HAP-1 (cell line): ENCODE data around the gene RBPJL.

Experiments
- DNase-seq, 2 experiments: peaks; one replicate each; pipeline ENCODE4 v3.0.0-alpha.2; 2016 to 2020; ENCODE audit warnings: low spot score in 2 of 2
- H3K27me3 ChIP-seq: fragments of 250-450 bp; sonication (Bioruptor Pico); 2 replicates; pipeline ENCODE4 v1.5.1; 2020; ENCODE audit warnings: low read depth, mild to moderate bottlenecking, moderate library complexity
- H3K36me3 ChIP-seq: fragments of 250-450 bp; sonication (Bioruptor Pico); replicated peaks from 2 replicates; pipeline ENCODE4 v1.5.1; 2020; ENCODE audit warnings: mild to moderate bottlenecking
- H3K4me1 ChIP-seq: fragments of 250-450 bp; sonication (Bioruptor Pico); 2 replicates; pipeline ENCODE4 v1.5.1; 2020; ENCODE audit warnings: mild to moderate bottlenecking
- H3K4me3 ChIP-seq: fragments of 250-450 bp; sonication (Bioruptor Pico); 2 replicates; pipeline ENCODE4 v1.5.1; 2020; ENCODE audit warnings: mild to moderate bottlenecking, moderate library complexity
- H3K9me3 ChIP-seq: fragments of 250-450 bp; sonication (Bioruptor Pico); 2 replicates; pipeline ENCODE4 v1.5.1; 2020; ENCODE audit warnings: mild to moderate bottlenecking, moderate library complexity
- in situ Hi-C: fragments of 300-500 bp; cut with MboI; formaldehyde crosslinking; loops from 3 replicates; pipeline ENCODE4 v1.14.3; 2020; ENCODE audit warnings: low sequenced_read_pairs, inconsistent platforms, mixed read lengths

Gene RBPJL

DNA sequence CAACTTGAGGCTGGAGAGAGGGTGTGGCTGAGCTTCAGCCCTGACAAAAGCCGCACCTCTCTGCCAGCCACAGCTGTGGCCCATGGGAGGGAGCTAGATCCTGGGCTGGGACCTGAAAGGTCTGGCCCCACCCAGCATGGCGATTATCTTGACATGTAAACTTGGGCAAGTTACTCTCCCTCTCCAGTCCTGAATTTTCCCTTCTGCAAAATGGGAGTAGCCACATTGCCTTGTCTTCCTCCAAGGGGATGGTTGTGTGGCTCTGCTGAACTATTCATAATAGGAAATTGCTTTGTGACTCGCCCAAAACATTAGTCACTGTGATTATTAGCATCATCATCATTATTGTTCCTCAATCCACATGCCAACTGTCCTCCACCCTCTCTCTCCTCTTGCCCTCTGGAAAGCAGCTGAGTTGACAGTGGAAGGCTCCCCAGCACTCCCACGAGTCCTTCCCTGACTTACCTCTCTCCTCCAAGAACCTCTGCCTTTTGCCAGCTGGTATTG lies 23.0 kb upstream of the RBPJL start:
- no peaks in the 10 kb centered on the region; the same call in 1 of the 2 replicates for H3K9me3 ChIP-seq
- H3K4me1 ChIP-seq: no peaks in the 10 kb centered on the region
- DNase-seq: no peak
- no peaks in the 10 kb centered on the region for H3K36me3 ChIP-seq
- in situ Hi-C loops: loop anchor here (25.0 kb wide), 1 partner anchor 246 kb away; no protein-coding TSS in a partner anchor
- no peak overlapping the region for H3K4me3 ChIP-seq
- peaks cover 5% of the 10 kb centered on the region; the same call in 1 of the 2 replicates for H3K27me3 ChIP-seq

DNA sequence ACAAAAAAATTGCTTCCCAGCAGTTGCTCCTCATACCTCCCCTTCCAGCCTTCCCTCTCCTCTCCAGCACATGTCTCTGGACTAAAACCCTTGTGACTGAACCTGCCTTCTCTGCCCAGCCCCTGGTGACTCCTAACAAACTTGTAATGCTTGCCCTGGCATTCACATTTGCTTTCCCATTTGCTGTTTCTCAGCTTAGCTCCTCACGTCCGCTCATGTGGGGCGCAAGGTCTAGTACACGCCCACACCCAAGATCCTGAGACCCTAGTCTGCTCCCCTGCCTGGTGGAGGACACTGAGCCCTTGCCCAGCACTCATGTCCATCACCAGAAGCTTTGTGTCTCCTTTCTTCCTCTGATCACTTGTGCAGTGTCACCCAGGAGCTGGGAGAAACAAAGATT lies 18.3 kb upstream of the RBPJL start:
- no peak overlapping the region for H3K4me3 ChIP-seq
- no peaks in the 10 kb centered on the region; the same call in 1 of the 2 replicates for H3K9me3 ChIP-seq
- H3K4me1 ChIP-seq: no peaks in the 10 kb centered on the region
- no peak for DNase-seq
- 0 out of 2 replicates have a peak, but pooled peaks cover 3% of the 10 kb centered on the region for H3K27me3 ChIP-seq
- in situ Hi-C loops: loop anchor here (25.0 kb wide), 1 partner anchor 251 kb away; no protein-coding TSS in a partner anchor
- H3K36me3 ChIP-seq: no peaks in the 10 kb centered on the region

DNA sequence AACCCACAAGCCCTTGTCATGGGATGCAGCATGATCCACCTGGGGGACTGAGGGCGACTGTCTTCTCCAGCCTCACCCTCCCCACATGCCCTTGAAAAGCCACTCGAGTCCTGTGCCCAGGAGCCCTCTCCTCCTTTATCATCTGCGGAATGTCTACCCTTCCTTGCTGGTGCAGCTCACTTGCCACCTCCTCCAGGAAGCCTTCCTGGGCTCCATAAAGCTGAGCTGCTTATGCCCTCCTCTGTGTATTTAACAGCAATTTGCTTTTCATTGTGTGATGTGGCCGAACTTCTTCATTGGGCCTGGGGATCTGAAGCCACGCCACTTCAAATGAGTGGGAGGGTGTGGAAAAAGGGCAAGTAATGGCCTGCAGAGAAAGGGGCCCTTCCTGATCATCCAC lies 17.8 kb upstream of the RBPJL start:
- no peaks in the 10 kb centered on the region; the same call in 1 of the 2 replicates for H3K9me3 ChIP-seq
- no peaks in the 10 kb centered on the region for H3K27me3 ChIP-seq
- no peak overlapping the region for H3K4me3 ChIP-seq
- H3K4me1 ChIP-seq: no peaks in the 10 kb centered on the region
- in situ Hi-C loops: loop anchor here (25.0 kb wide), 1 partner anchor 252 kb away; no protein-coding TSS in a partner anchor
- H3K36me3 ChIP-seq: no peaks in the 10 kb centered on the region
- DNase-seq: no peak

DNA sequence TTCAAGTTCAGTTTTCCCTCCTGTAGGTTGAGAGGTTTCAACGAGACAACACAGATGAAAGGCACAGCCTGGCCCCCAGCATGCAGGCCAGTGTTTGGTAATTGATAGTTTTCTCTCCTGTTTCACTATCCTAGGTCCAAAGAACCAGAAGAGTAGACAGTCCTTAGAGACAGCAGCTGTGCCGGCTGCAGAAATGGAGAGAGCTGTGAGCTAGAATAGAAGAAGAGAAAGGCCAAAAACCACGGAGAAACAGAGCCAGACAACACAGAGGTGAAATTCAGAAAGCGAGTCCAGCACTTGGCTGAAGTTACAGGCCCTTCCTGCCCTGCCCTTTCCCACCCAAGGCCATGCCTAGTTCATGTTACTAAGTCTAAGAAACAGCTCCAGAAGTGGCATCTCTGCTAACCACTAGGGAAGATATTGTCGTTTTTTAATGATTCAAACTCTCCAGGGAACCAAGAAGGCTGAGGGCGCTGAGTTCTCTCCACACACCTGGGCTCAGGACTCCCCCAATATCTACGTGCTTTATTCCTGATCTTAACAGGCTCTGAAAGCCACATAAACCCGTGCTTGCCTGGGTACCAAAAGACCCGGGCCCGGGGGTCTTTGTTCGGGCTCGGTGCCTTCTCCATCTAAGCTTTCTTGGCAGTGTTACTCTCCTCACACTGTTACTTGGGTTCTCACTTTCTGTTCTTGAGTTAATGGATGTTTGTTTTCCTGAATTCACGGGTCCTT lies 16.5 kb upstream of the RBPJL start:
- H3K36me3 ChIP-seq: no peaks in the 10 kb centered on the region
- DNase-seq: no peak
- in situ Hi-C loops: loop anchor here (25.0 kb wide), 1 partner anchor 253 kb away; no protein-coding TSS in a partner anchor
- H3K27me3 ChIP-seq: no peaks in the 10 kb centered on the region
- H3K4me1 ChIP-seq: no peaks in the 10 kb centered on the region
- H3K4me3 ChIP-seq: no peak overlapping the region
- no peaks in the 10 kb centered on the region for H3K9me3 ChIP-seq

DNA sequence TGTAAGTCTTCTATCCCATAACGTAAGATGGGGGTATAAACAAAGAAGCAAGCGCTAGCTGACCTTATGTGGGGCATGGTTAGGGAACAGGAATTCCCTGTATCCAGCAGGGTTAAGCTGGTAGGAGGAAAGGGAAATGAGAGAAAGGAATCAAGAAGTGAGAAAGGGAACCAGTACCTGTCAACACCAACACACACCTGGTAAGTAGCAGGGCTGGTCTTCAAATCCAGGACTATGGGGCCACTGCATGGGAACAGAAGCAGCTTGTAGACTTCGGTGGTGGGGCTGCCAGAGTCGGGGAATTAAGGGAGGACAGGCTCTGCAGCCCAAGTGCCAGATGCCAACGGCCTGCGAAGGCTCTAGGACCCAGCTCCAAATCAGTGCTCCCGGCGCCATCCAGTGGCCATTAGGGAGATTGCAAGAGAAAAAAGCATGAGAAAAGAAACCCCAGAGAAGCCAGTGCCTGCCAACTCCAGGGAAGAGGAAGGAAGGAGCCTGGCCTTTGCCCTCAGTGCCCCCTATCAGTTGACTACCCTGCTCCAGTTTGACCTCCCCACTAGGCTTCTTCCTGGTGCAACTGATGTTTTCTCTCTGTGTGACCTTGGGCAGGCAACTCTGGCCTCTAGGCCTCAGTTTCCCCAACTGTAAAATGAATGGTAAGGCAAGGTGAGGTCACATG lies 15.8 kb upstream of the RBPJL start:
- no peaks in the 10 kb centered on the region for H3K4me1 ChIP-seq
- in situ Hi-C loops: loop anchor here (25.0 kb wide), 1 partner anchor 254 kb away; no protein-coding TSS in a partner anchor
- no peak overlapping the region for H3K4me3 ChIP-seq
- H3K36me3 ChIP-seq: no peaks in the 10 kb centered on the region
- DNase-seq: peak; percentile 72 to 85
- no peaks in the 10 kb centered on the region for H3K27me3 ChIP-seq
- H3K9me3 ChIP-seq: no peaks in the 10 kb centered on the region

DNA sequence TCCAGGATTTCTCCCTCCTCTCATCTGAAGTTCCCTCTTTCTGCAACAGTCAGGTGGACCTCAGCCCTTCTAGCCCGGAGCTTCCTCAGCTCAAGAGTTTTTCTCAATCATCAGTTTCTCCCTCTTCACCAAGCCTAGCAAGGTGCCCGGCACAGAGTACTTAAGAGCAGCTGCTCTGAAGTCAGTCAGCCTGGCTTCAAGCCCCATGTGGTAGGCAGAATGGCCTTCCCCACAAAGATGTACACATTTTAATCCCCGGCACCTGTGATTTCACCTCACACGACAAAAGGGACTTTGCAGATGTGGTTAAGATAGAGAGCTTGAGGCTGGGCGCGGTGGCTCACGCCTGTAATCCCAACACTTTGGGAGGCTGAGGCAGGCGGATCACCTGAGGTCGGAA lies 15.1 kb upstream of the RBPJL start:
- no peak overlapping the region for H3K4me3 ChIP-seq
- in situ Hi-C loops: loop anchor here (25.0 kb wide), 1 partner anchor 254 kb away; no protein-coding TSS in a partner anchor
- H3K27me3 ChIP-seq: no peaks in the 10 kb centered on the region
- no peaks in the 10 kb centered on the region for H3K36me3 ChIP-seq
- DNase-seq: no peak
- no peaks in the 10 kb centered on the region for H3K4me1 ChIP-seq
- no peaks in the 10 kb centered on the region for H3K9me3 ChIP-seq

DNA sequence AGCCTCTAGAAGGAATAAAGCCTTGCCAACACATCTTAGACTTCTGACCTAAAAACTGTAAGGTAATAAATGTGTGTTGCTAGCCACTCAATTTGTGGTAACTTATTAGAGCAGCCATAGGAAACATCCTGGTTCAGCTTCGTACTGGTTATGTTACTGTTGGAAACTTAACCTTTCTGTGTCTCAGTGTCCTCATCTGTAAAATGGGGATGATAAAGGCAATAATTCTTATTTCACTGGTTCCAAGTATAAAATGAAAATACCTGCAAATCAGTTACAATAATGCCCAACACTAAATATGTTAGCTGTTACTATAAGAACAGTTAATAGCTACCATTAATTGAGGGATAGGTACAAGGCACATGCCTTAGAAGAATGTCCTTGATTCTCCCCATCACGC lies 14.3 kb upstream of the RBPJL start:
- no peaks in the 10 kb centered on the region for H3K4me1 ChIP-seq

DNA sequence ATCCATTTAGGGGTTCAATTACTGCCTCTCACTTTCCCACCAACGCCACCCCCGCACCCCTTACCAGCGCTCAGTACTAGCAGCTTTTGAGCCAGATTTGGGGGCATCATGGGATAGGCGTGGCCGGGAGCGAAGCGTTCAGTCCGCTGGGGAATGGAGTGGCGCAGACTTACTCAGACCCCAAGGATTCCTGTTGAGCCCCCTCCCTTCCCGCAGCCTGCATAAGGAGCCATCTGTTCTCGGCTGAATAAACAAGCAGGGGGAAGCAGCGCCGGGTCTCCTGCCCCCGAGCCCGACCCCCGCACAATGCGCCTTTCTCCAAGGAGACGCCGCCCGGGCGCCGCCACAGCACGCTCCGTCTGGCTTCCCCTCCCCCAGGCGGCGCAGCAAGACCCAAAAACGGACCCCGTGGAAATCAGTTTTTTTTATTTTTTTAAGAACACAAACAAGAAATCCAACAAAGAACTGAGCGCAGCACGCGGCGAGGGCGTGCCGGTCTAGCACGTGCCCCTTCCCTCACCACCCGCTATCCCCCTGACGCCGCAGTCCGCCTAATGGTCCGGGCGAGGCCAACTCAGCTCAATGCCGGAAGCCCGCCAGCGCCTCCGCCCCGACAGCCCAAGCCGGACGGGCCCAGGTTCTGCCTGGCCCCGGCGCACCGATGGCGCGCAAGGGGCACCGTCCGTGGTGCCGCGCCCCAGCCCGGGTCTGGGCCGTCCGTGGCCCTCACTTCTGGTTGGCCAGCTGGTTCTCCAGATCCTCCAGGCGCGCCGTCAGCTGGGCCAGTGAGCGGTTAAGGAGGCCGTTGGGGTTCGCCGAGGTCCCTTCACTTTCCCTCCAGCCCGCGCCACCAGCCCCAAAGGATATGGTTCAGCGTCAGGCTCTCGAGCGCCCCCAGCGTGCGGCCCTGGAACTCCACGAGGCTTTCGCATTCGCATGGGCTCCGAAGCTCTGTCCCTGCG lies 13.3 kb upstream of the RBPJL start:
- Histone ChIP-seq H3K36me3 (no peaks in the 10 kb centered on the region), H3K27me3 (no peaks in the 10 kb centered on the region; the same call in 1 of the 2 replicates), H3K4me1 (no peaks in the 10 kb centered on the region), H3K4me3 (peak overlapping the region; percentile 30), H3K9me3 (no peaks in the 10 kb centered on the region)
- DNase-seq: peak; percentile 51 to 91
- in situ Hi-C loops: loop anchor here (25.0 kb wide), 1 partner anchor 256 kb away; no protein-coding TSS in a partner anchor

More for the DNA sequence above, 14.3 kb upstream of the RBPJL start:
- DNase-seq: no peak
- no peaks in the 10 kb centered on the region for H3K9me3 ChIP-seq
- in situ Hi-C loops: loop anchor here (25.0 kb wide), 1 partner anchor 255 kb away; no protein-coding TSS in a partner anchor
- H3K27me3 ChIP-seq: no peaks in the 10 kb centered on the region; the same call in 1 of the 2 replicates
- H3K36me3 ChIP-seq: no peaks in the 10 kb centered on the region
- H3K4me3 ChIP-seq: no peak overlapping the region

DNA sequence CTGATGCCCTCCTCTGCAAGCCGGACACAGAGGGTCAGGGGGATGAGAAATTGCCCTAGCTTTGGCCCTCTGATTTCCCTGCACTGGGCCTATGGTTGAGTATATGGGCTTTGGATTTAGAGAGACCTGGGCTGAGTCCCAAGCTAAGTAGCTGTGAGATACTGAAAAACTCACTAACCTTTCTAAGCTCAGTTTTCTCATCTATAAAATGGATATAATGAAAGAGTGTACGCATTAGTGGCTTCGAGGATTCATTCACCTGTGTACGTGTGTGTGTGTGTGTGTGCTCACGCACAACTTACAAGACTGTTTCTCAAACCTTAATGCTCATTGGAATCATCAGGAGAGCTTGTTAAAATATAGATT lies 12.7 kb upstream of the RBPJL start:
- peak overlapping the region; percentile 30; the same call in 1 of the 2 replicates for H3K4me3 ChIP-seq
- in situ Hi-C loops: loop anchor here (25.0 kb wide), 1 partner anchor 257 kb away; no protein-coding TSS in a partner anchor
- H3K27me3 ChIP-seq: no peaks in the 10 kb centered on the region; the same call in 1 of the 2 replicates

DNA sequence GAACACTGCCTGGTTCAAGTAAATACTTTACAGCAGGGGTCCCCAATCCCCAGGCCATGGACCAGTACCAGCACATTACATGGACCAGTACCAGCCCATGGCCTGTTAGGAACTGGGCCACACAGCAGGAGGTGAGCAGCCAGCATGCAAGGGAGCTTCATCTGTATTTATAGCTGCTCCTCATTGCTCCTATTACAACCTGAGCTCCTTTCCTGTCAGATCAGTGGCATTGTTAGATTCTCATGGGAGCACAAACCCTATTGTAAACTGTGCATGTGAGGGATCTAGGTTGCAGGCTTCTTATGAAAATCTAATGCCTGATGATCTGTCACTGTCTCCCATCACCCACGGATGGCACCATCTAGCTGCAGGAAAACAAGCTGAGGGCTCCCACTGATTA lies 12.0 kb upstream of the RBPJL start:
- DNase-seq: no peak
- Histone ChIP-seq H3K36me3 (no peaks in the 10 kb centered on the region), H3K4me3 (no peak overlapping the region), H3K27me3 (no peaks in the 10 kb centered on the region; the same call in 1 of the 2 replicates), H3K4me1 (no peaks in the 10 kb centered on the region), H3K9me3 (no peaks in the 10 kb centered on the region)
- in situ Hi-C loops: loop anchor here (25.0 kb wide), 1 partner anchor 257 kb away; no protein-coding TSS in a partner anchor

More for the DNA sequence above, 12.7 kb upstream of the RBPJL start:
- Histone ChIP-seq H3K4me1 (no peaks in the 10 kb centered on the region), H3K9me3 (no peaks in the 10 kb centered on the region), H3K36me3 (no peaks in the 10 kb centered on the region)
- no peak for DNase-seq

DNA sequence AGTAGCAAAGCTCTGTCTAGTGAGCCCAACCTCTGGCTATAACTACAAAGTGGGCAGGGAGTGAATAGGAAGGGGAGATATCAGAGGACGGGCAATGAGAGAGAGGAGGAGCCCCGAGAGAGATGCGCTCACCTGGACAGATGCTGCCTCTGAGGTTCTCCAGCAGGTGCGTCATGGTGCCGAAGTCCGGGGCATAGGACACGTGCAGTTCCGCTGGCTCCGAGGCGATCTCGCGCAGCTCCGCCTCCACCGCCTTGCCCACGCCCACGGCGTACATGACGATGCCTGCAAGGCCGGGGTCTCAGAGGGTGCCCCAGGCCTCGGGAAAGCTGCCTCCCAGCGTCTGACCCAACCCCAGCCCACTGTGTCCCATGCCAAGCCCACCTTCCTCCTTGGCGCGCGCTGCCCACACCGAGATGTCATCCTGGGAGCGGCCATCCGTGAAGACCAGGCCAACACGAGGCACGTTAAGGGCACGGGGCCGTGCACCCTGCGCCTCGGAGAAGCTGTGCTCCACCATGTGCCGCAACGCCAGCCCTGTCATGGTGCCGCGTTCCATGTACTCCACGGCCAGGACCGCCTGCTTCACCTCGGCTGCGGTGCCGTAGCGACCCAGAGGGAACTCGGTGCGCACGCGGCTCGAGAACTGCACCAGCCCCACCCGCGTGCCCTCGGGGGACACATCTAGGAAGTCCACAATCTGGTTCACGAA lies 8.7 kb upstream of the RBPJL start:
- Histone ChIP-seq H3K4me1 (no peaks in the 10 kb centered on the region), H3K27me3 (no peaks in the 10 kb centered on the region; the same call in 1 of the 2 replicates), H3K36me3 (no peaks in the 10 kb centered on the region), H3K4me3 (no peak overlapping the region), H3K9me3 (no peaks in the 10 kb centered on the region)
- DNase-seq: no peak
- in situ Hi-C loops: loop anchor here (25.0 kb wide), 1 partner anchor 261 kb away; no protein-coding TSS in a partner anchor

DNA sequence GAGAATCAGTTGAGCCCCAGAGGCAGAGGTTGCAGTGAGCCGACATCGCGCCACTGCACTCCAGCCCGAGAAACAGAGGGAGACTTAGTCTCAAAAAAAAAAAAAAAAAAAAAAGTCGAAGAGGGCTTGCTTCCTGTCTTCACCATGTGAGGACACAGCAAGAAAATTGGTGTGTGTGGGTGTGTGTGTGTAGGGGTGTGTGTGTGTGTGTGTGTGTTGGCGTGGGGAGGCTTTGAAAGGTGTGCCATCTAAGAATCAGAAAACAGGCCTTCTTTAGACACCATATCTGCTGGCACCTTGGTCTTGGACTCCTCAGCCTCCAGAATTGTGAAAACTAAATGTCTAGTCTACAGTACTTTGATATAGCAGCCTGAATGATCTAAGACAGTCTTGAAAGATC lies 6.9 kb upstream of the RBPJL start:
- Histone ChIP-seq H3K4me1 (no peaks in the 10 kb centered on the region), H3K9me3 (no peaks in the 10 kb centered on the region), H3K27me3 (no peaks in the 10 kb centered on the region; the same call in 1 of the 2 replicates), H3K36me3 (no peaks in the 10 kb centered on the region), H3K4me3 (no peak overlapping the region)
- DNase-seq: no peak
- in situ Hi-C loops: loop anchor here (25.0 kb wide), 1 partner anchor 262 kb away; no protein-coding TSS in a partner anchor
